RKO (cell line): ENCODE results near the gene IFNK.
"Not testable (repeated sequence)": the region's sequence is repeated elsewhere in the genome, so short reads cannot be mapped to it uniquely, and the experiment has no call there.

Experiments
- DNase-seq: peaks from one replicate; pipeline ENCODE4 v3.0.0-alpha.2; 2016; ENCODE audit warnings: low spot score

Gene IFNK

GRCh38 chr9:27524236-27524635, at the start of gene IFNK:
TSS of gene IFNK (plus strand) at chr9:27524290. CDS start at chr9:27524337, 47 bp downstream.
- no peak for DNase-seq

GRCh38 chr9:27474305-27474704, 49.8 kb upstream of the IFNK start:
- DNase-seq, result no peak

GRCh38 chr9:27475057-27475595, 49.0 kb upstream of the IFNK start:
- no peak for DNase-seq

- DNase-seq, result no peak
Observed at GRCh38 chr9:27476870-27477515, 47.1 kb upstream of the IFNK start.

- DNase-seq, result no peak
Observed at GRCh38 chr9:27478322-27478721, 45.8 kb upstream of the IFNK start.

- no peak for DNase-seq
Observed at GRCh38 chr9:27482709-27483108, 41.4 kb upstream of the IFNK start.

- DNase-seq, result no peak
Observed at GRCh38 chr9:27483576-27483975, 40.5 kb upstream of the IFNK start.

- no peak for DNase-seq
Observed at GRCh38 chr9:27485158-27485557, 38.9 kb upstream of the IFNK start.

GRCh38 chr9:27487128-27487640, 36.9 kb upstream of the IFNK start:
- no peak for DNase-seq

- DNase-seq, result no peak
Observed at GRCh38 chr9:27487927-27488326, 36.2 kb upstream of the IFNK start.

GRCh38 chr9:27489087-27489876, 34.8 kb upstream of the IFNK start:
- DNase-seq, result no peak

- no peak for DNase-seq
Observed at GRCh38 chr9:27491154-27491553, 32.9 kb upstream of the IFNK start.

- no peak for DNase-seq
Observed at GRCh38 chr9:27495480-27496134, 28.5 kb upstream of the IFNK start.

- DNase-seq, result no peak
Observed at GRCh38 chr9:27496135-27496504, 28.0 kb upstream of the IFNK start.

- DNase-seq, result no peak
Observed at GRCh38 chr9:27497883-27498417, 26.1 kb upstream of the IFNK start.

GRCh38 chr9:27499451-27499850, 24.6 kb upstream of the IFNK start:
- peak; percentile 89 for DNase-seq

GRCh38 chr9:27500902-27501301, 23.2 kb upstream of the IFNK start:
- not testable (repeated sequence) for DNase-seq

- DNase-seq, result no peak
Observed at GRCh38 chr9:27503623-27504022, 20.5 kb upstream of the IFNK start.

GRCh38 chr9:27504259-27504658, 19.8 kb upstream of the IFNK start:
- DNase-seq, result no peak

- DNase-seq, result peak; percentile 43
Observed at GRCh38 chr9:27505744-27506161, 18.3 kb upstream of the IFNK start.

GRCh38 chr9:27506981-27507380, 17.1 kb upstream of the IFNK start:
- DNase-seq, result no peak

GRCh38 chr9:27510780-27511179, 13.3 kb upstream of the IFNK start:
- DNase-seq, result no peak
